GM19328 (cell line): ENCODE data around the gene TNFAIP2.

ENCODE experiments used
- ATAC-seq: cut with Tn5 transposase; IDR thresholded peaks from one replicate; pipeline ENCODE4 v1.9.1; 2021; ENCODE audit warnings: mild to moderate bottlenecking, moderate library complexity; ENCODE audit not compliant: unreplicated experiment

The TNFAIP2 gene

GRCh38 chr14:103133210-103134140, 10.2 kb downstream of the TNFAIP2 start:
- ATAC-seq = no peak

DNA sequence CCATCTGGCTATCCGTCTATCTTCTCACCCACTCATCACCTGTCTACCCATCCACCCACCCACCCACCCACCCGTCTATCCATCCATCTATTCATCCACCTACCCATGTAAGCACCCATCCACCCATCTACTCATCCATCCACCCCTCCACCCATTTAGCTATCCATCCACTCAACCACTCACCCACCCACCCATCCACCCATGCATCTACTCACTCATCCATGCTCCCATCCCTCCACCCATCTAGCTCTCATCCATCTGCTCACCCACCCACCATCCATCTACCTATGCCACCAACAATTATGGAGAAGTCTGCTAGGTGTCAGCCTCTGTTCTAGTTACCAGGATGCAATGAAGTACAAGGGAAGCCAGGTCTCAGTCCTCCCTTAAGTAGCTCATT, 11.1 kb downstream of the TNFAIP2 start:
- ATAC-seq = no peak

DNA sequence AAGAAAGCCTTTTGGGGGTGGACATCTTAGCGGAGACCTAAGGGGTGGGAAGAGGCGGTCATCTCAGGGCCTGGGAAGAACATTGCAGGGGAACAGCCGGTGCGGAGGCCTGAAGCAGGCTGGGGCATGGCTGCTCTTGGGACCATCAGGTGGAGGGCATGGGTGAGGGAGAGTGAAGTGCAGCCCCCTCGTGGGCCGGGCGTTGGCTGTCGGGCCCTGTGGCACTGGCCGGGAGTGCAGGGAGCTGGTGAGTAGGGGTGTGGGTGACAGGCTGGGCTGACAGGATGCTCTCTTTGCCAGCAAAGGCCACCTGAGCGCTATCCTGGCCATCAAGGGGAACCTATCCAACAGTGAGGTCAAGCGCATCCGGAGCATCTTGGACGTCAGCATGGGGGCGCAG, 11.7 kb downstream of the TNFAIP2 start:
- no peak for ATAC-seq

- ATAC-seq = no peak
Measured at GRCh38 chr14:103135333-103136260, 12.3 kb downstream of the TNFAIP2 start.

- no peak for ATAC-seq
Measured at GRCh38 chr14:103136388-103137271, 13.4 kb downstream of the TNFAIP2 start.

- ATAC-seq = no peak
Measured at GRCh38 chr14:103137689-103138300, 14.5 kb downstream of the TNFAIP2 start.

GRCh38 chr14:103138301-103139131, 15.3 kb downstream of the TNFAIP2 start:
- ATAC-seq = no peak

- ATAC-seq = no peak
Measured at GRCh38 chr14:103139132-103140025, 16.1 kb downstream of the TNFAIP2 start.

GRCh38 chr14:103140316-103141109, 17.3 kb downstream of the TNFAIP2 start:
- no peak for ATAC-seq

GRCh38 chr14:103141117-103141796, 18.0 kb downstream of the TNFAIP2 start:
- no peak for ATAC-seq

GRCh38 chr14:103142026-103142425, 18.8 kb downstream of the TNFAIP2 start:
- ATAC-seq = no peak

- no peak for ATAC-seq
Measured at GRCh38 chr14:103142721-103143302, 19.6 kb downstream of the TNFAIP2 start.

GRCh38 chr14:103143506-103143905, 20.2 kb downstream of the TNFAIP2 start:
- ATAC-seq = no peak

DNA sequence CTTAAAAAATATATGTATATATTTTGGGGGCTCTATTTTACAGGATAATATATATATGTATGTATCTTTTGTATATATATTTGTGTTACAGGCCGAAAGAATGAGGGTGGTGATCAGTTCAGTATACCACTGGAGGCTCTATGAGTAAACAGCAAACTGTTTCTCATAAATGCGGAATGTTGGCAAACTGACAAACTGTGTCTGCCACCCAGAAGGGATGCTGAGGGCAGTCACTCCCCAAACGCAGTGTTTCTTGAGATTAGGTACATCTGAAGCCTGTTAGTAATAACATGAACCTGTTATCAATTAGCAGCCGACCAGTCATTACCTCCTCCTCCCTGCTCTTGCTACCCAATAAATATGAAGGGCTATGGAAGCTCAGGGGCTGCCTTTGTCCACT, 20.8 kb downstream of the TNFAIP2 start:
- no peak for ATAC-seq

GRCh38 chr14:103146141-103146709, 23.0 kb downstream of the TNFAIP2 start:
- ATAC-seq = no peak
